T-cell (primary cell): Measurements from ENCODE around the gene GLUD1. TPM values are rescaled to one million over a fixed set of nuclear protein-coding genes. Genes with fewer than 3 reads are reported as not detected.
A peak's percentile ranks its signal among the peaks of the same experiment; 100 is the strongest.
"Not testable (repeated sequence)": the region's sequence is repeated elsewhere in the genome, so short reads cannot be mapped to it uniquely, and the experiment has no call there.

ENCODE experiments used
- ATAC-seq, 4 experiments: fragments of 200-7000 bp in 3 of 4; fragments of 150-1000 bp in 1 of 4; cut with Tn5 transposase; replicated peaks in 1 of 4; 1 replicate in 3 of 4; 2 replicates in 1 of 4; pipeline ENCODE4 v1.10.0; 2021; ENCODE audit warnings: moderate library complexity in 3 of 4, mild to moderate bottlenecking in 2 of 4, moderate number of reproducible peaks in 1 of 4
- CTCF ChIA-PET, 2 donors: fragments of 300-600 bp; sonication (Branson Sonifier 250); formaldehyde crosslinking; loops; one replicate each; lab custom pipeline; 2022; ENCODE audit warnings: antibody characterized with exemption in 2 of 2; lab: Charles Lee
- POLR2A ChIA-PET, 2 donors: fragments of 300-600 bp; sonication (Branson Sonifier 250); formaldehyde crosslinking; loops; one replicate each; lab custom pipeline; 2022; ENCODE audit warnings: antibody characterized with exemption in 2 of 2; lab: Charles Lee
- DNase-seq, 35 experiments: peaks; one replicate each; pipeline versions ENCODE4 v3.0.0 to v3.0.0-alpha.2; 2013 to 2023
- H3K27ac ChIP-seq: one replicate; pipeline ENCODE4 v1.5.1; 2013; ENCODE audit warnings: low read length
- H3K27me3 ChIP-seq, 2 experiments: replicated peaks in 1 of 2; 1 replicate in 1 of 2; 2 replicates in 1 of 2; pipeline versions ENCODE4 v1.6.1 to v1.7.0; 2013; ENCODE audit warnings: low read length in 1 of 2, mixed read lengths in 1 of 2; ENCODE audit not compliant: control insufficient read depth in 2 of 2, insufficient read depth in 2 of 2; ENCODE audit errors: extremely low read depth in 1 of 2
- H3K36me3 ChIP-seq, 2 donors: 1 replicate in 1 of 2; 2 replicates in 1 of 2; pipeline versions ENCODE4 v1.6.1 to v1.7.0; 2013; ENCODE audit warnings: low read length in 1 of 2; ENCODE audit not compliant: control insufficient read depth in 2 of 2, insufficient read depth in 1 of 2; ENCODE audit errors: extremely low read depth in 1 of 2
- H3K4me1 ChIP-seq, 2 experiments: 1 replicate in 1 of 2; 2 replicates in 1 of 2; pipeline versions ENCODE4 v1.6.1 to v1.7.0; 2013; ENCODE audit warnings: low read length in 2 of 2, mixed read lengths in 1 of 2; ENCODE audit not compliant: insufficient read depth in 2 of 2, control insufficient read depth in 1 of 2; ENCODE audit errors: extremely low read depth in 1 of 2
- H3K4me3 ChIP-seq, 2 donors: 1 replicate in 1 of 2; 2 replicates in 1 of 2; pipeline versions ENCODE4 v1.5.1 to v1.7.0; 2013; ENCODE audit warnings: mild to moderate bottlenecking in 2 of 2, low read length in 1 of 2, moderate library complexity in 1 of 2; ENCODE audit not compliant: control insufficient read depth in 1 of 2; ENCODE audit errors: extremely low read depth in 1 of 2
- H3K9me3 ChIP-seq: 2 replicates; pipeline ENCODE4 v1.7.0; 2013
- H3K27ac Mint-ChIP-seq, 2 donors: one replicate each; pipeline ENCODE4 v1.8.0; 2020 to 2021; ENCODE audit warnings: mild to moderate bottlenecking in 2 of 2, mixed read lengths in 2 of 2
- H3K27me3 Mint-ChIP-seq, 2 donors: one replicate each; pipeline ENCODE4 v1.8.0; 2021 to 2022; ENCODE audit warnings: mixed read lengths in 2 of 2
- H3K36me3 Mint-ChIP-seq: one replicate; pipeline ENCODE4 v1.8.0; 2021; ENCODE audit warnings: mixed read lengths
- H3K4me1 Mint-ChIP-seq, 3 donors: one replicate each; pipeline ENCODE4 v1.8.0; 2020 to 2022; ENCODE audit warnings: mixed read lengths in 3 of 3, mild to moderate bottlenecking in 1 of 3
- H3K4me3 Mint-ChIP-seq, 3 donors: one replicate each; pipeline ENCODE4 v1.8.0; 2020 to 2022; ENCODE audit warnings: mild to moderate bottlenecking in 3 of 3, mixed read lengths in 3 of 3, moderate library complexity in 3 of 3
- H3K9me3 Mint-ChIP-seq, 3 donors: one replicate each; pipeline ENCODE4 v1.8.0; 2020 to 2022; ENCODE audit warnings: mixed read lengths in 3 of 3
- WGBS: methylation state at CpG from one replicate; pipeline ENCODE4 v1.1.5; 2013; ENCODE audit warnings: missing lambda C conversion rate; ENCODE audit not compliant: insufficient coverage; 5-methylcytosine and 5-hydroxymethylcytosine counted together
- total RNA-seq, 35 experiments: library from RNA in 6 of 35; stranded (reverse) in 6 of 35; fragments of 120-200 nt in 1 of 35; gene quantifications; one replicate each; pipeline versions ENCODE4 v1.2.1 to v1.2.4 and lab custom pipeline; 2013 to 2026

Gene GLUD1
- total RNA-seq, 5 donors from 2014 or later (not counting 1 experiment from before 2014, with no cell fraction given), result 71.0 to 89.2 (median 82.9) TPM

DNA sequence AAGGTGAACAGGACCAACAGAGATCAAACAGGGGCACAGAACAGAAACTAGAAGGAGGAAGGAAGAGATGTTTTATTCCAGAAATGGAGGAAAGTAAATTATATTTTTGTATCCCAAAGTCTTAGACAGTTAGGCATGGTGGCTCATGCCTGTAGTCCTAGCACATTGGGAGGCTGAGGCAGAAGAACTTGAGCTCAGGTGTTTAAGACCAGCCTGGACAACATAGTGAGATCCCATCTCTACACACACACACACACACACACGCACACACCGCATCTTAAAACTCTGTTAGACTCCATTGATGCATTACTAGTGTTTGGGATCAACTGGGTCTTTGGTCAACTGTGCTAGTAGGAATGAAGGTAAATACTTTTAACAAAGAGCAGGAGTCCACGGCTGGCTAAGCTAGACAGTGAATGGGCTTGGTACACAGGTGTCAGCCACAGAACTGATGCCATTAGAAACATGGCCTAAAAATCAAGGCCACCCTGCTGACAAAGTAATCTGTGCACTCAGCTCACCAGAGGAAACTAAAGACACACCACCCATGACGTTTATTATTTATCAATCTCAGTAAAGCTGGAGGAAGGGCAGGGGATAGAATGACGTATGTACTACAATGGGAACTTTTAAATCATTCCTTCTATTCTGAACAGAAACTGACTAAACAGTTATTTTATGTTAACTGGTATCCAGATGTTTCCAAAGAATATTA is 10.9 kb downstream of the GLUD1 start:
- H3K9me3 Mint-ChIP-seq, H3K27me3 Mint-ChIP-seq, H3K36me3 ChIP-seq, H3K27me3 ChIP-seq, H3K9me3 ChIP-seq, H3K4me3 ChIP-seq: not testable (repeated sequence)
- H3K4me1 Mint-ChIP-seq, result peaks cover 61 to 67% (median 66%) of the 10 kb centered on the region in 3 donors
- DNase-seq, result peak in 13 of 35 experiments; percentile 1 to 67 (median 17)
- ChIA-PET POLR2A (interaction anchor here (0.5 to 1.8 kb wide), 5 partner anchors 9 to 932 kb away, joined by 6 to 10 read pairs (median 7); partner anchors contain the start of gene SHLD2 (in 1 of the 2)), CTCF (interaction anchor here in 1 of 2 donors (0.7 to 1.7 kb wide), 3 partner anchors 9 to 17 kb away, joined by 4 to 5 read pairs (median 4); partner anchors contain the start of gene SHLD2)
- WGBS, result no CpG with 5 or more reads among the region's 5 CpGs
- H3K36me3 Mint-ChIP-seq, result peaks cover 26% of the 10 kb centered on the region
- peak overlapping the region; percentile 69 for H3K27ac ChIP-seq
- ATAC-seq, result peak; percentile 51 to 80 (median 64)
- peak overlapping the region in 2 of 3 donors; percentile 3 to 6 for H3K4me3 Mint-ChIP-seq
- peaks cover 4 to 16% of the 10 kb centered on the region in 2 experiments for H3K4me1 ChIP-seq
- peak overlapping the region; percentile 66 to 81 for H3K27ac Mint-ChIP-seq

DNA sequence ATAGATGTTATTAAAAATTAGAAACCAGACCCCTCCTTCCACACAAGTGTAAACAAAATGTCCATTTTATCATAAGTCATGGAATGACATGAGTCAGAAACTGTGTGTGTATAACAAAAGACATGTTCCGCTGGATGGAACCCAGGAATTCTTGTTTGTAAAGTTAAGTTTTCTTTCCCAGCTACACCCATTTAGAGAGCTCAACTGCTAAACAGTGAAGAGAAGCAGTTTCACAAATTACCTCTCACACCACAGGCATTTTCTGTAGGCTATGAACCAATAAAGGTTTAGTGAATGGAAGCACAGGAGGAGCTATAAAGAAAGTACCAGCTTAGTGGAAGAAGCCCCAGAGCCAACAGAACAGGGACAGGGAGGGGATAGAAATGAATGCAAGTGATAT is 12.4 kb downstream of the GLUD1 start:
- H3K27ac Mint-ChIP-seq, result peak overlapping the region; percentile 56 to 73
- H3K9me3 Mint-ChIP-seq, H3K36me3 ChIP-seq, H3K4me3 Mint-ChIP-seq, H3K27me3 ChIP-seq, DNase-seq, H3K27ac ChIP-seq, H3K27me3 Mint-ChIP-seq, H3K4me3 ChIP-seq, H3K9me3 ChIP-seq, ATAC-seq: not testable (repeated sequence)
- no CpG with 5 or more reads among the region's 1 CpG for WGBS
- peaks cover 17% of the 10 kb centered on the region for H3K36me3 Mint-ChIP-seq
- H3K4me1 ChIP-seq, result peaks cover 4 to 16% of the 10 kb centered on the region in 2 experiments
- ChIA-PET CTCF (interaction anchor here (0.7 kb wide), 2 partner anchors 13 to 29 kb away, joined by 3 to 5 read pairs; partner anchors contain the start of gene SHLD2 (in 1 of the 2)), POLR2A (interaction anchor here (0.5 to 0.7 kb wide), 3 partner anchors 27 to 575 kb away, joined by 3 to 8 read pairs (median 6); no protein-coding TSS in a partner anchor)
- H3K4me1 Mint-ChIP-seq, result peaks cover 58 to 61% (median 58%) of the 10 kb centered on the region in 3 donors

DNA sequence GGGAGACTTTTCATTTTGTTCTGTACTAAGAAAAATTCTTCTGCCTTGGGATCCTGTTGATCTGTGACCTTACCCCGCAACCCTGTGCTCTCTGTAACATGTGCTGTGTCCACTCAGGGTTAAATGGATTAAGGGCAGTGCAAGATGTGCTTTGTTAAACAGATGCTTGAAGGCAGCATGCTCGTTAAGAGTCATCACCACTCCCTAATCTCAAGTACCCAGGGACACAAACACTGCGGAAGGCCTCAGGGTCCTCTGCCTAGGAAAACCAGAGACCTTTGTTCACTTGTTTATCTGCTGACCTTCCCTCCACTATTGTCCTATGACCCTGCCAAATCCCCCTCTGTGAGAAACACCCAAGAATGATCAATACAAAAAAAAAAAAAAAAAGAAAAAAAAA is 13.1 kb downstream of the GLUD1 start:
- Mint-ChIP-seq H3K36me3 (peaks cover 16% of the 10 kb centered on the region), H3K4me1 (peaks cover 52 to 56% (median 53%) of the 10 kb centered on the region in 3 donors)
- H3K36me3 ChIP-seq, H3K27ac ChIP-seq, H3K4me3 ChIP-seq, ATAC-seq, H3K27me3 ChIP-seq, H3K27ac Mint-ChIP-seq, DNase-seq, H3K9me3 Mint-ChIP-seq, H3K4me3 Mint-ChIP-seq, H3K27me3 Mint-ChIP-seq, H3K9me3 ChIP-seq: not testable (repeated sequence)
- no CpG with 5 or more reads among the region's 3 CpGs for WGBS
- POLR2A ChIA-PET, result interaction anchor here in 1 of 2 donors (0.5 to 0.7 kb wide), 2 partner anchors 28 to 575 kb away, joined by 6 to 8 read pairs; no protein-coding TSS in a partner anchor
- peaks cover 4 to 13% of the 10 kb centered on the region in 2 experiments for H3K4me1 ChIP-seq
- CTCF ChIA-PET, result interaction anchor here (0.7 kb wide), 2 partner anchors 14 to 28 kb away, joined by 3 to 5 read pairs; partner anchors contain the start of gene SHLD2 (in 1 of the 2)

DNA sequence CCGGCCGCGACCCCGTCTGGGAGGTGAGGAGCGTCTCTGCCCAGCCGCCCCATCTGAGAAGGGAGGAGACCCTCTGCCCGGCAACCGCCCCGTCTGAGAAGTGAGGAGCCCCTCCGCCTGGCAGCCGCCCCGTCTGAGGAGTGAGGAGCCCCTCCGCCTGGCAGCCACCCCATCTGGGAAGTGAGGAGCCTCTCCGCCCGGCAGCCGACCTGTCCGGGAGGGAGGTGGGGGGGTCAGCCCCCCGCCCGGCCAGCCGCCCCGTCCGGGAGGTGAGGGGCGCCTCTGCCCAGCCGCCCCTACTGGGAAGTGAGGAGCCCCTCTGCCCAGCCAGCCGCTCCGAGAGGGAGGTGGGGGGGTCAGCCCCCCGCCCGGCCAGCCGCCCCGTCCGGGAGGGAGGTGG is 14.0 kb downstream of the GLUD1 start:
- not testable (repeated sequence) for DNase-seq

DNA sequence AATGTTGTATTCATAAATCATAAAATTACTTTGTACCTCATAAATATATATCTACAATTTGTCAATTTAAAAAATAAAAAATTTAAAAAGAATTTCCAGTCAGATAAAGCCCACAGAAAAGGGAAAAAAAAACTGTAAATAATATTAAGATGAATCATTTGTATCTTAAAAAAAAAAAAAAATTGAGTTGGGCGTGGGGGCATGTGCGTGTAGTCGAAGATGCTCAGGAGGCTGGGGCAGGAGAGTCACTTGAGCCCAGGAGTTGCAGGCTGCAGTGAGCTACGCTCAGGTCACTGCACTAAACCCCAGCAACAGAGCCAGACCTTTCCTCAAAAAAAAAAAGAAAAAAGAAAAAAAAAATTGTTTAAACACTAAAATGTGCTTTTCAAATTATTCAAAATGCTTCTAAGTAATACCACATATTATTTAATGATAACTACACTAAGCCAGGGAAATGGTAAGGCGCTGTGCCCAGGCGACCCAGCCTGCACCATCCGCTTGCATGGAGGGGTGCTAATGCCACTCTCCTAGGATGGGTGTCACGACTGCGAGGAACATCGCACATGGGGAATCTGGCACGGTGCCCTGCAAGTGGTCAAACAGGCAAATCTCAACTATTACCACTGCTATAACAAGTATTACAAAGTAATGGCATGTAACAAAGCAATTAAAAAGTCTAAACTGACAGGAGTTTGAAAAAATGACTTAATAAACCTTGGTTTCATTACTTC is 15.4 kb downstream of the GLUD1 start:
- Mint-ChIP-seq H3K4me3 (no peak overlapping the region), H3K4me1 (peaks cover 30 to 40% (median 38%) of the 10 kb centered on the region in 3 donors), H3K27me3 (no peaks in the 10 kb centered on the region), H3K27ac (no peak overlapping the region), H3K9me3 (no peaks in the 10 kb centered on the region), H3K36me3 (peaks cover 21% of the 10 kb centered on the region)
- ChIA-PET POLR2A (no interaction called here), CTCF (no interaction called here)
- H3K27me3 ChIP-seq, result no peaks in the 10 kb centered on the region
- no CpG with 5 or more reads among the region's 11 CpGs for WGBS
- DNase-seq, result no peak
- no peaks in the 10 kb centered on the region for H3K9me3 ChIP-seq
- H3K36me3 ChIP-seq, result peaks cover 0 to 3% of the 10 kb centered on the region in 2 donors
- H3K4me3 ChIP-seq, result no peak overlapping the region
- no peak for ATAC-seq
- H3K4me1 ChIP-seq, result peaks cover 0 to 6% of the 10 kb centered on the region in 2 experiments
- H3K27ac ChIP-seq, result no peak overlapping the region

More for the DNA sequence above, 14.0 kb downstream of the GLUD1 start:
- H3K36me3 ChIP-seq, CTCF ChIA-PET, ATAC-seq, H3K4me3 ChIP-seq, H3K27me3 ChIP-seq, H3K9me3 ChIP-seq, POLR2A ChIA-PET, H3K27me3 Mint-ChIP-seq, H3K9me3 Mint-ChIP-seq, H3K4me3 Mint-ChIP-seq, H3K27ac Mint-ChIP-seq, H3K27ac ChIP-seq: not testable (repeated sequence)
- H3K36me3 Mint-ChIP-seq, result peaks cover 21% of the 10 kb centered on the region
- H3K4me1 ChIP-seq, result peaks cover 4 to 13% of the 10 kb centered on the region in 2 experiments
- no CpG with 5 or more reads among the region's 31 CpGs for WGBS
- peaks cover 42 to 51% (median 49%) of the 10 kb centered on the region in 3 donors for H3K4me1 Mint-ChIP-seq

DNA sequence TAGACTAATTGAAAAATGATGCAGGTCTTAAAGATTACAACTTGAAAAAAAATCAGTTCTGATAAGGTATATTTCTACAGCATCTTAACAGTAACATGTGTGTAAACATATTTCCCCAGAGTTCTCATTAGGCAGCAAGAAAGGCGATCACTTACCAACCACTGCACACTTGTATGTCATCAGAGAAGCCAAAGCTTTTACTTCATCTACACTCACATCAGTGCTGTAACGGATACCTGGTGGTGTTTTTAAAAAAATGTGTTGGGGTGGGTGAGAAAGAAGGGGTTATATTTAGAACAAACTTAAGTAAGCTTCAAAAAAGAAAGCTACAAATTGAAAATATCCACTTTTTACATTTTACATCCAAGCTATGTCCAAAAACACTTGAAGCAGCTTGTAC is 18.2 kb downstream of the GLUD1 start:
- peaks cover 6 to 21% of the 10 kb centered on the region in 2 donors for H3K36me3 ChIP-seq
- WGBS, result no CpG with 5 or more reads among the region's 2 CpGs
- CTCF ChIA-PET, result interaction anchor here in 1 of 2 donors (0.7 kb wide), 1 partner anchor 1462 kb away, joined by 3 read pairs; no protein-coding TSS in a partner anchor
- not testable (repeated sequence) for H3K9me3 ChIP-seq, H3K9me3 Mint-ChIP-seq, H3K4me1 ChIP-seq, H3K27me3 Mint-ChIP-seq, ATAC-seq, H3K27ac ChIP-seq, H3K27me3 ChIP-seq, H3K4me3 ChIP-seq, DNase-seq, H3K4me3 Mint-ChIP-seq
- POLR2A ChIA-PET, result interaction anchor here in 1 of 2 donors (0.6 kb wide), 1 partner anchor 12 kb away, joined by 9 read pairs; no protein-coding TSS in a partner anchor
- peaks cover 31% of the 10 kb centered on the region for H3K36me3 Mint-ChIP-seq
- H3K27ac Mint-ChIP-seq, result peak overlapping the region in 1 of 2 donors; percentile 28
- H3K4me1 Mint-ChIP-seq, result peaks cover 6 to 16% (median 15%) of the 10 kb centered on the region in 3 donors
